K562 (cell line): ENCODE results near the gene SOCS3.

Experiments used
- CHD2 ChIP-seq: IDR thresholded peaks from 2 replicates; pipeline ENCODE4 v1.6.1; 2011; ENCODE audit warnings: low read depth, low read length
- EWSR1 ChIP-seq: fragments of 450-650 bp; IDR thresholded peaks from 2 replicates; pipeline ENCODE4 v1.6.1; 2018; ENCODE audit warnings: borderline replicate concordance, mild to moderate bottlenecking, low read depth, moderate library complexity; ENCODE audit not compliant: partially characterized antibody
- EZH2 ChIP-seq: IDR thresholded peaks from 2 replicates; pipeline ENCODE4 v1.6.1; 2012; ENCODE audit warnings: low read depth, mild to moderate bottlenecking, inconsistent platforms, low read length, borderline replicate concordance
- KLF16 ChIP-seq: IDR thresholded peaks from 2 replicates; pipeline ENCODE4 v1.6.1; 2016; ENCODE audit warnings: antibody characterized with exemption
- NBN ChIP-seq: fragments of 450-650 bp; IDR thresholded peaks from 2 replicates; pipeline ENCODE4 v1.6.1; 2016; ENCODE audit warnings: low read depth, mild to moderate bottlenecking
- PCBP2 ChIP-seq: fragments of 200-400 bp; formaldehyde crosslinking; IDR thresholded peaks from 2 replicates; pipeline ENCODE4 v1.6.1; 2018; ENCODE audit warnings: low read length, low read depth, mild to moderate bottlenecking, moderate library complexity; ENCODE audit not compliant: poor library complexity, severe bottlenecking
- RB1 ChIP-seq: fragments of 450-650 bp; IDR thresholded peaks from 2 replicates; pipeline ENCODE4 v1.6.1; 2017; ENCODE audit warnings: low read depth, mild to moderate bottlenecking
- TARDBP ChIP-seq: fragments of 450-650 bp; IDR thresholded peaks from 2 replicates; pipeline ENCODE4 v1.6.1; 2016
- YY1 ChIP-seq, 3 experiments: IDR thresholded peaks; 2 replicates each; pipeline ENCODE4 v1.6.1; 2011; ENCODE audit warnings: low read length in 2 of 3, mild to moderate bottlenecking in 2 of 3, moderate library complexity in 2 of 3, borderline replicate concordance in 1 of 3, control low read depth in 1 of 3, low read depth in 1 of 3; ENCODE audit not compliant: insufficient read depth in 3 of 3, insufficient replicate concordance in 2 of 3, control insufficient read depth in 1 of 3, insufficient read length in 1 of 3; ENCODE audit errors: extremely low read depth in 1 of 3
- TF ChIP-seq, protein P1 (sequence below): sonication (generic); formaldehyde crosslinking; IDR thresholded peaks from 2 replicates; pipeline ENCODE4 v1.8.0; 2023; ENCODE audit warnings: mild to moderate bottlenecking, missing genetic modification reagents
- TF ChIP-seq, protein P2 (sequence below): fragments of 250-450 bp; sonication (Bioruptor Pico); IDR thresholded peaks from 2 replicates; pipeline ENCODE4 v1.4.0; 2020
- TF ChIP-seq, protein P3 (sequence below), 3 experiments: IDR thresholded peaks in 2 of 3; conservative IDR thresholded peaks in 1 of 3; 2 replicates each; pipeline ENCODE4 v1.5.1; 2011 to 2012; ENCODE audit warnings: low read length in 3 of 3, mild to moderate bottlenecking in 3 of 3, control low read depth in 2 of 3, improper control_type of control experiment in 1 of 3, inconsistent platforms in 1 of 3, low read depth in 1 of 3, mixed read lengths in 1 of 3, moderate library complexity in 1 of 3; ENCODE audit not compliant: insufficient read depth in 2 of 3
- TF ChIP-seq, protein P4 (sequence below): sonication (generic); formaldehyde crosslinking; IDR thresholded peaks from 2 replicates; pipeline ENCODE4 v1.8.1; 2023; ENCODE audit warnings: mild to moderate bottlenecking, missing genetic modification reagents, moderate library complexity

DNA sequence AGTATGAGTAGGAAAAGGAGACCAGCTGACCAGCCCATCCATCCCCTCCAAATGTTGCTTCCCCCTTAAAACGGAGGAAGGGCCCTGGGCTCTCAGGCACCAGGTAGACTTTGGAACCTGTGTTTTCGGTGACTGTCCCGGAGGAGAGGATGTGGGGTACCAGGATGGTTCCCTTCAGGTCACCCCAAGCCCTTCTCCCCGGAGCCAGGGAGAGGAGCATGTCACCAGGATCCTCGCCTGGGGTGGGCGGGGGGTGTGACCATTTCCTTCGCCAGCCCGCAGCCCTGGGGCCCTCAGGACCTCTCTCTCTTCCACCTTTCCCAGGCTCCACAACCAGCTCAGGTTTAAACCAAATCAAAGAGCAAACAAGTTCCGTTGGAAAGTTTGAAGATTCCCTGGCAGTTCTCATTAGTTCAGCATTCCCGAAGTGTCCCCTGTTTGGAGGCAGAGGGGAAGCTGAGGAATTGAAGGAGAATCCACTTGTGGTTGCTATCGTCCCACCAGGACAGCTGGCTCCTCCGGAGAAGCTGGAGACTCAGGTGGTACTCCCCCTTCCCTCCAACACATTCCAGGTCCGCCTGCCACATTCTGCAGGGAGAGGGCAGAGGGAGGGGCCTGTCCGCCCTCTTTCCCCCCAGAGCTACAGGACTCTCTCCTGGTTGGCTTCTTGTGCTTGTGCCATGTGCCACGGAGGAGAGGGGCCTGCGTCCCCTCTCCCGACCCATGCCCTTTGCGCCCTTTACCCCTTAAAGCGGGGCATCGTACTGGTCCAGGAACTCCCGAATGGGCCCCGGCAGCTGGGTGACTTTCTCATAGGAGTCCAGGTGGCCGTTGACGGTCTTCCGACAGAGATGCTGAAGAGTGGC, 2.0 kb downstream of the SOCS3 start:
- no peak for TF ChIP-seq CHD2
- TF ChIP-seq NBN: no peak
- no peak for TF ChIP-seq KLF16
- TF ChIP-seq RB1: no peak
- TF ChIP-seq, protein P1, sequence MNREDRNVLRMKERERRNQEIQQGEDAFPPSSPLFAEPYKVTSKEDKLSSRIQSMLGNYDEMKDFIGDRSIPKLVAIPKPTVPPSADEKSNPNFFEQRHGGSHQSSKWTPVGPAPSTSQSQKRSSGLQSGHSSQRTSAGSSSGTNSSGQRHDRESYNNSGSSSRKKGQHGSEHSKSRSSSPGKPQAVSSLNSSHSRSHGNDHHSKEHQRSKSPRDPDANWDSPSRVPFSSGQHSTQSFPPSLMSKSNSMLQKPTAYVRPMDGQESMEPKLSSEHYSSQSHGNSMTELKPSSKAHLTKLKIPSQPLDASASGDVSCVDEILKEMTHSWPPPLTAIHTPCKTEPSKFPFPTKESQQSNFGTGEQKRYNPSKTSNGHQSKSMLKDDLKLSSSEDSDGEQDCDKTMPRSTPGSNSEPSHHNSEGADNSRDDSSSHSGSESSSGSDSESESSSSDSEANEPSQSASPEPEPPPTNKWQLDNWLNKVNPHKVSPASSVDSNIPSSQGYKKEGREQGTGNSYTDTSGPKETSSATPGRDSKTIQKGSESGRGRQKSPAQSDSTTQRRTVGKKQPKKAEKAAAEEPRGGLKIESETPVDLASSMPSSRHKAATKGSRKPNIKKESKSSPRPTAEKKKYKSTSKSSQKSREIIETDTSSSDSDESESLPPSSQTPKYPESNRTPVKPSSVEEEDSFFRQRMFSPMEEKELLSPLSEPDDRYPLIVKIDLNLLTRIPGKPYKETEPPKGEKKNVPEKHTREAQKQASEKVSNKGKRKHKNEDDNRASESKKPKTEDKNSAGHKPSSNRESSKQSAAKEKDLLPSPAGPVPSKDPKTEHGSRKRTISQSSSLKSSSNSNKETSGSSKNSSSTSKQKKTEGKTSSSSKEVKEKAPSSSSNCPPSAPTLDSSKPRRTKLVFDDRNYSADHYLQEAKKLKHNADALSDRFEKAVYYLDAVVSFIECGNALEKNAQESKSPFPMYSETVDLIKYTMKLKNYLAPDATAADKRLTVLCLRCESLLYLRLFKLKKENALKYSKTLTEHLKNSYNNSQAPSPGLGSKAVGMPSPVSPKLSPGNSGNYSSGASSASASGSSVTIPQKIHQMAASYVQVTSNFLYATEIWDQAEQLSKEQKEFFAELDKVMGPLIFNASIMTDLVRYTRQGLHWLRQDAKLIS (CRISPR knock-in tag): no peak
- no peak for TF ChIP-seq YY1 (IDR thresholded peaks at IDR 0.05; ENCODE audit: borderline replicate concordance in 1 of 3, control insufficient read depth in 1 of 3, extremely low read depth in 1 of 3, insufficient read depth in 3 of 3, insufficient read length in 1 of 3, insufficient replicate concordance in 2 of 3, low read depth in 1 of 3, low read length in 2 of 3)
- no peak for TF ChIP-seq EZH2
- TF ChIP-seq, protein P2, sequence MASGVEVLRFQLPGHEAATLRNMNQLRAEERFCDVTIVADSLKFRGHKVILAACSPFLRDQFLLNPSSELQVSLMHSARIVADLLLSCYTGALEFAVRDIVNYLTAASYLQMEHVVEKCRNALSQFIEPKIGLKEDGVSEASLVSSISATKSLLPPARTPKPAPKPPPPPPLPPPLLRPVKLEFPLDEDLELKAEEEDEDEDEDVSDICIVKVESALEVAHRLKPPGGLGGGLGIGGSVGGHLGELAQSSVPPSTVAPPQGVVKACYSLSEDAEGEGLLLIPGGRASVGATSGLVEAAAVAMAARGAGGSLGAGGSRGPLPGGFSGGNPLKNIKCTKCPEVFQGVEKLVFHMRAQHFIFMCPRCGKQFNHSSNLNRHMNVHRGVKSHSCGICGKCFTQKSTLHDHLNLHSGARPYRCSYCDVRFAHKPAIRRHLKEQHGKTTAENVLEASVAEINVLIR (CRISPR knock-in tag): no peak
- TF ChIP-seq, protein P3, sequence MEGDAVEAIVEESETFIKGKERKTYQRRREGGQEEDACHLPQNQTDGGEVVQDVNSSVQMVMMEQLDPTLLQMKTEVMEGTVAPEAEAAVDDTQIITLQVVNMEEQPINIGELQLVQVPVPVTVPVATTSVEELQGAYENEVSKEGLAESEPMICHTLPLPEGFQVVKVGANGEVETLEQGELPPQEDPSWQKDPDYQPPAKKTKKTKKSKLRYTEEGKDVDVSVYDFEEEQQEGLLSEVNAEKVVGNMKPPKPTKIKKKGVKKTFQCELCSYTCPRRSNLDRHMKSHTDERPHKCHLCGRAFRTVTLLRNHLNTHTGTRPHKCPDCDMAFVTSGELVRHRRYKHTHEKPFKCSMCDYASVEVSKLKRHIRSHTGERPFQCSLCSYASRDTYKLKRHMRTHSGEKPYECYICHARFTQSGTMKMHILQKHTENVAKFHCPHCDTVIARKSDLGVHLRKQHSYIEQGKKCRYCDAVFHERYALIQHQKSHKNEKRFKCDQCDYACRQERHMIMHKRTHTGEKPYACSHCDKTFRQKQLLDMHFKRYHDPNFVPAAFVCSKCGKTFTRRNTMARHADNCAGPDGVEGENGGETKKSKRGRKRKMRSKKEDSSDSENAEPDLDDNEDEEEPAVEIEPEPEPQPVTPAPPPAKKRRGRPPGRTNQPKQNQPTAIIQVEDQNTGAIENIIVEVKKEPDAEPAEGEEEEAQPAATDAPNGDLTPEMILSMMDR (IDR thresholded peaks at IDR 0.05 in 2 of 3, conservative IDR thresholded peaks at IDR 0.05 in 1 of 3; ENCODE audit: insufficient read depth in 2 of 3, low read depth in 1 of 3, low read length in 3 of 3): no peak
- TF ChIP-seq, protein P4, sequence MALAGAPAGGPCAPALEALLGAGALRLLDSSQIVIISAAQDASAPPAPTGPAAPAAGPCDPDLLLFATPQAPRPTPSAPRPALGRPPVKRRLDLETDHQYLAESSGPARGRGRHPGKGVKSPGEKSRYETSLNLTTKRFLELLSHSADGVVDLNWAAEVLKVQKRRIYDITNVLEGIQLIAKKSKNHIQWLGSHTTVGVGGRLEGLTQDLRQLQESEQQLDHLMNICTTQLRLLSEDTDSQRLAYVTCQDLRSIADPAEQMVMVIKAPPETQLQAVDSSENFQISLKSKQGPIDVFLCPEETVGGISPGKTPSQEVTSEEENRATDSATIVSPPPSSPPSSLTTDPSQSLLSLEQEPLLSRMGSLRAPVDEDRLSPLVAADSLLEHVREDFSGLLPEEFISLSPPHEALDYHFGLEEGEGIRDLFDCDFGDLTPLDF: no peak
- TF ChIP-seq PCBP2: no peak
- TF ChIP-seq TARDBP: no peak
- TF ChIP-seq EWSR1: no peak
